NCI-H1436 (cell line): Measurements from ENCODE around the gene OR1E1.
"Not testable (repeated sequence)": the region's sequence is repeated elsewhere in the genome, so short reads cannot be mapped to it uniquely, and the experiment has no call there.

Experiments
- DNase-seq: peaks from one replicate; lab custom pipeline; 2025; lab: John Stamatoyannopoulos, UW

The OR1E1 gene, protein sequence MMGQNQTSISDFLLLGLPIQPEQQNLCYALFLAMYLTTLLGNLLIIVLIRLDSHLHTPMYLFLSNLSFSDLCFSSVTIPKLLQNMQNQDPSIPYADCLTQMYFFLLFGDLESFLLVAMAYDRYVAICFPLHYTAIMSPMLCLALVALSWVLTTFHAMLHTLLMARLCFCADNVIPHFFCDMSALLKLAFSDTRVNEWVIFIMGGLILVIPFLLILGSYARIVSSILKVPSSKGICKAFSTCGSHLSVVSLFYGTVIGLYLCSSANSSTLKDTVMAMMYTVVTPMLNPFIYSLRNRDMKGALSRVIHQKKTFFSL

DNA sequence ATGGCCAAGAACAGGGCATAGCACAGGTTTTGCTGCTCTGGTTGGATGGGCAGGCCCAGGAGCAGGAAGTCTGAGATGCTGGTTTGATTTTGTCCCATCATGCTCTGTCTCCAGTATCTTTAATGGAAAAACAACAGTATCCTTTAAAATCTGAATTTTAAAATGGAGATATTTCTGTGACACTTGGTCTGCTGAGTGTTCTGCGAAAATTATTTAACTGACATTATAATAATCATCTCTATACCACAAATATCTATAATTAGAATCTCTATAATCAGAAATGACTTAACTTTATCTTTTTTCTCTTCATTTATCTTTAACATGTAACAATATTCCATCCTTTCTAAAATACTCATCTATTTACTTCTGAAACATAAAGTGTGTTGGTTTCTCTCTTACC, at the start of gene OR1E1:
OR1E1 (minus strand) TSS at position 101 of the 400 bp plus-strand sequence; CDS start at position 101, 0 bp downstream.
- DNase-seq: no peak

DNA sequence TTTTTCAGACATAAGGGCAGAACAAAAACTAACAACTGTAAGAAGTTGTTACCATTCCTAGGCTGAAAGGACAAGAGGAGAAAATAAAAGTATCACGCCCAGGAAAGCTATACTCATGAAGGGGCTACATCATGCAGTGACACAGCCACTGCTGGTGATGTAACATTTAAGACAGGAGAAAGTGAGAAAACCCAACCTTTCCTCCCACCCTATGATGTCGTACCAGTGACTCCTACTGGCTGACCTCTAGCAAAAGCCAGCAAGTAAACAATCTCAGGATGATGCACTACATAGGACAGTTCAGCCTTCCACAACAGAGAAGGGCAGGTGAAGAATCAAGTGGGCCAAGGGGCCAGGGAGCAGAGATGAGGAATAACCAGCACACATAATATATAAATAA, 49.4 kb upstream of the OR1E1 start:
- no peak for DNase-seq

DNA sequence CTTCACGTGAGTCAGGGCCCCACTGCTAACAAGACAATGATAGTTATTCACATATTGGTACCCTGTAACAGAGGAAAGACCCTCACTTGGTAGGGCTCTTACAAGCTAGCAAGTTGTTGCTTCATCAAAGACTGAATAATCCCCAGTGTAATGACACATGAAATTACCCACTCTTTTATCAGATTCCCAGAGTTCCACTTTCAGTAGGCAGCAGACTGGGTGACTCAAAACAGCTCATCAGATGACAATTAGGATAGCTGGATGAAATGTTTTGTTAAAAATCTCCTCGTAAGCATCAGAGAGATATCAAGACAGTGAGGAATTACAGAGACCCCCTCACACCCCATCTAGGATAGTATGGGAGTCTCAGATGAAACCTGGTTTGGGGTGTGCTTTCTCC, 42.2 kb upstream of the OR1E1 start:
- no peak for DNase-seq

DNA sequence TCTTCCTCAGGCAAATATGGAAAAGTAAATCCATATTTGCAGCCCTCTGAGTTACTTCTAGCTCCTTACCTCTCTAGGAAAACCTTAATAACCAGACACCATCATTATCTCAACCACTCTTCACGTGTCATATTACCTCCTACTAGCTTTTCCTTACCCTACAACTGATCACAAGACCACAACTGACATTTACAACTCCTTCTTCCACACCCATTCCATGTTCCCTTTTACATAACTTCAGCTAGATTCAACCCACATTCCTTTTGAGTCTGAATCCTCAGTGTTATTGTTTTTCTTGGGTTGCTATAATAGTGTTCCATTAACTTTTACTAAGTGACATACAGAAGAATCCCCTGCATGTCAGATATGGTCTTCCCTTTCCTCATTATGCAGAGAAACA, 40.2 kb upstream of the OR1E1 start:
- no peak for DNase-seq

DNA sequence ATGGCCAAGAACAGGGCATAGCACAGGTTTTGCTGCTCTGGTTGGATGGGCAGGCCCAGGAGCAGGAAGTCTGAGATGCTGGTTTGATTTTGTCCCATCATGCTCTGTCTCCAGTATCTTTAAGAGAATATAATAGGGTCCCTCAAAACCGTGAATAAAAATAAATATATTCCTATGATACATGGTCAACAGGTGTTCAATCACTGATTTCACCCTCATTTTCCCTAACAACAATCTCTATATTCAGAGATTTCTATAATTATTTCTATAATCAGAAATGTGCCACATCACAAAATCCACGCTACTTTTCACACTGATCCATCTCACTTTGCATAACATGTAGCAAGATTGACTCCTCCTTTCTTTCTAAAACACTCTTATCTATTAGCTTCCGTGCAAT, 35.5 kb upstream of the OR1E1 start, which contains the start of gene OR1E2:
OR1E2 (minus strand) TSS at position 101 of the 400 bp plus-strand sequence; CDS start at position 101, 0 bp downstream.
- DNase-seq: no peak

DNA sequence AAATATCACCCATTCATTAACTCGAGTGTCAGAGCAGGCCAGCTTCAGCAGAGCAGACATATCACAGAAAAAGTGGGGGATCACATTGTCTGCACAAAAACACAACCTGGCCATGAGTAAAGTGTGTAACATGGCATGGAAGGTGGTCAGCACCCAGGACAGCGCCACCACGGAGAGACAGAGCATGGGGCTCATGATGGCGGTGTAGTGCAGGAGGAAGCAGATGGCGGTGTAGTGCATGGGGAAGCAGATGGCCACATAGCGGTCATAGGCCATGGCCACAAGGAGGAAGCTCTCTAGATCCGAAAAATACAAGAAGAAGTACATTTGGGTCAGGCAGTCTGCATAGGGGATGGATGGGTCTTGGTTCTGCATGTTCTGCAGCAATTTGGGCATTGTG, 35.0 kb upstream of the OR1E1 start:
- DNase-seq: not testable (repeated sequence)

DNA sequence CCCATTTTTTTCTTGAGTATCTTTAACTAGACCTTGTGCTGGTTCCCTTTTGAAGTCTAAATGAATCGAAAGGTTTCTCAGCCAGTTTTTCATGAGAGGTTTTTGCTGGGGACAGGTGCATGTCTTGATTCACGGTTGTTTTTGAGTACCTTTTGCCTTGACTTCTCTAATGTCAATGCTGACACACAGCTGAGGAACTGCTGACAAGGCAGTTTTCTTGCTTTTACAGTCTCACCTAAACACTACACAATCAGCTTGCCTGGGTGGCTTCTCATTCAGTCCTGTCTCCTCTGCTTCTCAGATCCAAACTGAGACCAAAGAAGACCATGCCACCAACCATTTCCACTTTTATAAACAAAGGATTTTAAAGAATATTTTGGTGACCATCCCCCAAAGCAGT, 20.0 kb upstream of the OR1E1 start:
- DNase-seq: no peak

DNA sequence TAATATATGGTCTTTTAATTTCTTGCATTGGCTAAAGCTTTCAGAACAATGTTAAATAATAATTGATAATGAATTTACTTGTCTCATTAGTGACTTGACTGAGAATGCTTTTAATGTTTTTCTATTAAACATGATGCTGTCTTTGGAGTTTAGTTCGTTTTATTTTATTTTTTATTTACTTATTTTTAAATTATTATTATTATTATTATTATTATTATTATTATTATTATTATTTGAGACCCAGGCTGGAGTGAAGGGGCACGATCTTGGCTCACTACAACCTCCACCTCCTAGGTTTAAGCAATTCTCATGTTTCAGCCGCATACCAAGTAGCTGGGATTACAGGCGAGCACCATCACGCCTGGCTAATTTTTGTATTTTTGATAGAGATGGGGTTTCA, 17.4 kb upstream of the OR1E1 start:
- no peak for DNase-seq

DNA sequence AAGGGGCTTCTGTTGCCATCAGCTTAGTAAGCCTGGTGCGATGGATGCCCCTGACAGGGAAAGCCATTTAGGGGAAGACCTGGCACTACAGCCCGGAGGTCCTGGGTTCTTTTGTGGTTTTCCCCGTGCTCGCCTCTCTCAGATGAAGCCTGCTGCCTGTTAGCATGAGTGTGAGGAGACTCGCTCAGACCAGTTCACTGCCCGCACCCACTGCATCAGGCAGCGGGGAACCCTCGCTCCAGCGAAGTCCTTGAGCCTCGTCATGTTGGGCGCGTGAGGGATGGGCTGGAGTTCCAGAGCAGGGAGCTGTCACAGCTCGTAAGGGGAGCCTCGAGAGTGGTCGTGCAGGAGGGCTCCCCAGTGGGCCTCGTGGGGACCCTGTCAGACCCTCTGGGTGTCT, 14.0 kb upstream of the OR1E1 start:
- not testable (repeated sequence) for DNase-seq

DNA sequence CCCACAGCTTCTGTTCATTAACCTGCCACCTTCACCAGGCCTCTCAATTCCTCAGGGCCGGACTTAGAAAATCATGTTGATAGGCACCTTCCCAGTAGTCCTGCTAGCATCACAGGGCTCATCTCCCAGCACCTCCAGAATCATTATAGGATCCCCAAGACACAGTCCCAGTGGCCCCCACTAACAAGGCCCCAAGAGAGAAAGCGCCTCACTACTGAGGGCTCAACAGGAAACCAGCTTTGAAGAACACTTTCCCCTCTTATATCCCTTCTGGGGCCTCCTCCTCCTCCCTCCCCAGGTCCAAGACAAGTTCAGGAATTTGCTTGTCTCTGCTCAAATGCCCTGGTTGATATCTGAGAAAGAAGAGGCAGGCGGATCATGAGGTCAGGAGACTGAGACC, 12.9 kb upstream of the OR1E1 start, which contains the start of gene OR3A3:
OR3A3 (plus strand) TSS at position 301 of the 400 bp plus-strand sequence.
- no peak for DNase-seq

DNA sequence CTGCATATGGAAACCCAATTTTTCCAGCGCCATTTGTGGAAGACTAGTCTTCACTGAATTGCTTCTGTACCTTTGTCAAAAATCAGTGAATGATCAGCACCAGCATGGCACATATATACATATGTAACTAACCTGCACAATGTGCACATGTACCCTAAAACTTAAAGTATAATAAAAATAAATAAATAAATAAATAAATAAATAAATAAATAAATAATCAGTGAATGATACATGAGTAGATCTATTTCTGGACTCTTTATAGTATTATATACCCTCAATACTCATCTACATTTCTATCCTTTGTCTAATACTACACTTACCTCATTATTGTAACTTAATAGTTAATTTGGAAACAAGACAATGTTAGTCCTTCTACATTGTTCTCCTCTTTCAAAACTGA, 5.6 kb upstream of the OR1E1 start:
- not testable (repeated sequence) for DNase-seq

DNA sequence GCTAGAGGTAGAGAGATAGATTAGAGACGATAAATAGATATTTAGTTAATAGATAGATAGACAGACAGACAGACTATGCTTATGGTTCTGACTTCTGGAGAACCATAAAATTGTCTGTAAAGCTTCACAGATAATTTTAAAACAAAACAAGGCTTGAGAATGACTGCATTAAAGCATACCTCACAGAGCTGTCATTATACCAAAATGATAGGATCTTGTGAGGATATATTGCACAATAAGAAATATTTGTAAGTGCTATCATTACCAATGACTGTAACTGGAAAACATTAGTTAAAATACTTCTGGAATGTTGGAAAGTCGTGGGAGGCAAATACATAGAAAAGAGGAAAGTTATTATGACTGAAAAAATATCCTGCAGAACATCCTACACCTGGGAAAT, 3.6 kb upstream of the OR1E1 start:
- DNase-seq: no peak

DNA sequence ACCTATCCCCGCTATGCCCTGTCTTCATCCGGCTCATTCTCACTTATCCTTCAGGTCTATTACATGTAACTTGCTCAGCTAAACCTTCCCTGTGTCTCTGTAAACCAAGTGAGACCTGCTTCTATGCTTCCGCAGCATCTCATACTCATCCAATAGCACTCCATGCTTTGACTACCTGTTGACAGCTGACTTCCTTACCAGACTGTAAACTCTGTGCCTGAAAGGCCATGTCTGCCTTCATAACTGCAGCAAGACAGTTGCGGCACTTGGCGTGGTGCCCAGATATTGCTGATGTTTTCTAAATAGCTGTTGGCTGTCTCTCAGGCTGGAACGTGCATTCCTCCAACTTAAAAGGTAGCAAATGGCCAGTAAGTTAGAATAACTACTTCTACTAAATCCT, 1.8 kb upstream of the OR1E1 start:
- DNase-seq: no peak

DNA sequence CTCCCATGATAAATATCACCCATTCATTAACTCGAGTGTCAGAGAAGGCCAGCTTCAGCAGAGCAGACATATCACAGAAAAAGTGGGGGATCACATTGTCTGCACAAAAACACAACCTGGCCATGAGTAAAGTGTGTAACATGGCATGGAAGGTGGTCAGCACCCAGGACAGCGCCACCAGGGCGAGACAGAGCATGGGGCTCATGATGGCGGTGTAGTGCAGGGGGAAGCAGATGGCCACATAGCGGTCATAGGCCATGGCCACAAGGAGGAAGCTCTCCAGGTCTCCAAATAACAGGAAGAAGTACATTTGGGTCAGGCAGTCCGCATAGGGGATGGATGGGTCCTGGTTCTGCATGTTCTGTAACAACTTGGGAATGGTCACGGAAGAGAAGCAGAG, 409 bp downstream of the OR1E1 start:
- DNase-seq: not testable (repeated sequence)

DNA sequence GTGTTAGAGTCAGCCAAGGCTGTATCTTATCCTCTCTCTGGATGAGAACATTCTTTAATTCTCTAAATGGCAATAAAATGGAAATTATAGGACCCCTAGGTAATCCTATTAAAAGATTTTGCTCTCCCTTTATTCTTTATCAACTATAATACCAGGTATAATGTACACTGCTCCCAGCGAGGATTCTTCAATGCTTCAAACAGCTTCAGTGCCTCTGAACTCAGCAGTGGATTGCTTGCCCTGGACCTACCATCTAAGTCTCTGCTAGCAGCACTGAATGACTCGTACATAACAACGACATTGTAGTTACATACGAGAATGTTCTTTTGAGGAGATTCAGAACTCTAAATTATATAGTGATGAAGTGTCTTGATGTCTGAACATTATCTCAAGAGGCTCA, 8.4 kb downstream of the OR1E1 start:
- no peak for DNase-seq

DNA sequence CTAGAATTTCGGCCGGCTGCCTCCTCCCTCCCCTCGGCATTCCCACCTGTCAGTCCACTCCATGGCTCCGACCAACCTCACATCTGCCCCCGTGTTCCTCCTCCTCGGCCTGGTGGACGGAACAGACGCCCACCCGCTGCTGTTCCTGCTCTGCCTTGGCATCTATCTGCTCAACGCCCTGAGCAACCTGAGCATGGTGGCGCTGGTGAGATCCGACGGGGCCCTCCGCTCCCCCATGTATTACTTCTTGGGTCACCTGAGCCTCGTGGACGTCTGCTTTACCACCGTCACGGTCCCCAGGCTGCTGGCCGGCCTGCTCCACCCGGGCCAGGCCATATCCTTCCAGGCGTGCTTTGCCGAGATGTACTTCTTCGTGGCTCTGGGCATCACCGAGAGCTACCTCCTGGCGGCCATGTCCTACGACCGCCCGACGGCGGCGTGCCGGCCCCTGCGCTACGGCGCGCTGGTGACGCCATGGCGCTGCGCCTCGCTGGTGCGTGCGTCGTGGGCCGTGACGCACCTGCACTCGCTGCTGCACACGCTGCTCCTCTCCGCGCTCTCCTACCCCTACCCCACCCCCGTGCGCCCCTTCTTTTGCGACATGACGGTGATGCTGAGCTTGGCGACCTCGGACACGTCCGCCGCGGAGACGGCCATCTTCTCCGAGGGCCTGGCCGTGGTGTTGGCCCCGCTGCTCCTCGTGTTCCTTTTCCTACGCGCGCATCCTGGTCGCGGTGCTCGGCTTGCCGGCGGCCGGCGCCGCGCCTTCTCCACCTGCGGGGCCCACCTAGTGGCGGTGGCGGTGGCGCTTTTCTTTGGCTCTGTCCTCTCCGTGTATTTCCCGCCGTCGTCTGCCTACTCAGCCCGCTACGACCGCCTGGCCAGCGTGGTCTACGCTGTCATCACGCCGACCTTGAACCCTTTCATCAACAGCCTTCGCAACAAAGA, 12.1 kb downstream of the OR1E1 start, which contains the start of gene OR3A2:
OR3A2 (minus strand) TSS at position 440 of the 948 bp plus-strand sequence.
- no peak for DNase-seq

DNA sequence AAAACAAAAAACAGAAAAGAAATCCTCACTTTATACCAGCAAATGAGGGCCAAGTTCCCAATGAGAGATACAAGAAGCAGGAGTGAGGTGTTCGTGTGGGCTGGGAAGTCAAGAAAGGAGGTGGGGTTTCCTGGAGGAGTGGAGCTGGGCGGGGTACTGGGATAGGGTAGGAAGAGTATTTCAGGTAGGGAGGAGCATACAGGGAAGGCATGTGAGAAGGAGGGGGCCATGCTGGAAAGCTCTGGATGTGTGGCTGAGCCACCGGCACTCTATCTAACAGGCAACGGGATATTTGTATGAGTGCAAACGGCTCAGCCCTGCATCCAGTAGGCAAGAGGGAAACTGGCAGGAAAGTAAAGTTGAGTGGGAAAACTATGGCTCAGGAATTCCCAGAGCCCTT, 16.3 kb downstream of the OR1E1 start:
- DNase-seq: no peak

DNA sequence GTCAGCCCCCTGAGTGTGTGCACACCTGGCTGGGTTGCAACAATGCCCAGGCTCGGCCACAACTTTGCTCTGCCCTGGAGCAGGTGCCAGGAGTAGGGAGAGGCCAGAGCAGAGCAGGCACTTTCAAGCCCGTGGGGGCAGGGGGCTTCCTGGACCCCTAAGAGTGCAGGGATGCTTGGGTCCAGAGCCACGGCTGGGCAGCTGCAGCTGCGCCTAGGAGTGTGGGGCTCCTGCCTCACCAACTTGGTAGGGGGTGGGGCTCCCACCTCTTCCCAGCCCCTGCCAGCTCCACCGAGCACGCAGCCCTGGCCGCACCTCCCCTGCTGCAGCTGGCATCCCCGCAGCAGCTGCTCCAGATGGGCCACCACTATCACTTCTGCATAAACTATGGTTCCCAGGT, 19.9 kb downstream of the OR1E1 start:
- DNase-seq: no peak

DNA sequence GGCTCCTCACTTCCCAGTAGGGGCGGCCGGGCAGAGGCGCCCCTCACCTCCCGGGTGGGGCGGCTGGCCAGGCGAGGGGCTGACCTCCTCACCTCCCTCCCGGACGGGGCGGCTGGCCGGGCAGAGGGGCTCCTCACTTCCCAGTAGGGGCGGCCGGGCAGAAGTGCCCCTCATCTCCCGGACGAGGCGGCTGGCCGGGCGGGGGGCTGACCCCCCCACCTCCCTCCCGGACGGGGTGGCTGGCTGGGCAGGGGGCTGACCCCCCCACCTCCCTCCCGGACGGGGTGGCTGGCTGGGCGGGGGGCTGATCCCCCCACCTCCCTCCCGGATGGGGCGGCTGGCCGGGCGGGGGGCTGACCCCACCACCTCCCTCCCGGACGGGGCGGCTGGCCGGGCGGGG, 27.0 kb downstream of the OR1E1 start:
- not testable (repeated sequence) for DNase-seq
